Breast epithelium (tissue), 3 donors: Measurements from ENCODE around the gene CHRNE.

Experiments used
- CTCF ChIP-seq, 3 donors: fragments of 450-650 bp; IDR thresholded peaks; one replicate each; pipeline ENCODE4 v1.5.1; 2016 to 2017; ENCODE audit warnings: antibody characterized with exemption in 3 of 3, mild to moderate bottlenecking in 3 of 3, moderate library complexity in 3 of 3
- POLR2A ChIP-seq: fragments of 450-650 bp; IDR thresholded peaks from one replicate; pipeline ENCODE4 v1.6.1; 2016; ENCODE audit warnings: antibody characterized with exemption, mild to moderate bottlenecking, moderate library complexity
- POLR2AphosphoS5 ChIP-seq, 3 donors: sonication (generic); formaldehyde crosslinking; IDR thresholded peaks; one replicate each; pipeline ENCODE4 v1.6.1; 2017; ENCODE audit warnings: antibody characterized with exemption in 3 of 3

GRCh38 chr17:4949321-4950074 is 46.6 kb upstream of the CHRNE start:
- no peak for TF ChIP-seq CTCF (IDR thresholded peaks at IDR 0.05)
- TF ChIP-seq POLR2A, result no peak
- TF ChIP-seq POLR2AphosphoS5 (IDR thresholded peaks at IDR 0.05), result peak in 1 of 3 donors; percentile 13
